GM10266 (cell line): ENCODE measurements around the gene FOXJ3.

ENCODE experiments used
- DNase-seq: peaks from one replicate; pipeline ENCODE4 v3.0.0; 2012; ENCODE audit errors: extremely low spot score
- CTCF ChIP-seq: IDR thresholded peaks from 2 replicates; pipeline ENCODE4 v1.5.1; 2012; ENCODE audit warnings: mild to moderate bottlenecking, low read depth; ENCODE audit not compliant: control insufficient read depth, insufficient read depth; ENCODE audit errors: missing control alignments

The FOXJ3 gene

DNA sequence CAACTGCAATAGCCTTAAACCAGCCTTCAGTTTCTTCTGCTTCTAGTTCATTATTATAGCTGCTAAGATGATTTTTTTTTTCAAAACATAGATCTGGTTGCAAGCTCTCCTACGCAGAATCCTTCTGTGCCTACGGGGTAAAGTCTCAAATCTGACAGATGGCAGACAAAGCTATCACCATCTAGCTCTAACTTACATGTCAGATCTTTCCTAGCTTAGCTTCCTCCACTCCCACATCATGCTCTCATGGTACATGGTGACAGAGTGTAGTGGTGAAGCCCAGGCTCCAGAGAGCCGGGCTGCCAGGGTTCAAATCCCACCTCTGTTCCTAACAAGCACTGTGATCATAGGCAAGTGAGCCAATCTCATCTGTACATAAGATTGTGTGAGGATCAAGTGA is 206.1 kb downstream of the FOXJ3 start:
- no peak for DNase-seq
- no peak for TF ChIP-seq CTCF

DNA sequence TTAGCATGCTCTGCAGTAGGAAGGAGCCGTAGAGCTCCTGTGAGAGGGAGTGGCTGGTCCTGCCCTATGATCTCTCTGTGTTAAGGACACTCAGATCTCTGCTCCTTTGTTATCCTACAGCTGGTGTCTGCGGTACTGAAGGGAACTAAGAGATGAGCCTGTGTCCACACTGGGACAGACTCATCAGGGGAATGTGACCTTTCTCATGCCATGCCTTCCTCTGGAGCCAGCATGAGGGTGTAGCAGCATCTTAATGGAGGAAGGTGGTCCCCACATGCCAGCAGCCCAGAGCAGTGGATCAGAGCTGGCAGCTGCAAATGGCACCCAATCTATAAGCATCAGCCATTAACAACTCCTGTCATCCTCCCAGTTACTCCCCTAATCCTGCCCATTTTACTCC is 206.5 kb downstream of the FOXJ3 start:
- TF ChIP-seq CTCF: no peak
- DNase-seq: no peak

- TF ChIP-seq CTCF: no peak
- no peak for DNase-seq
These were observed 207.3 kb downstream of the FOXJ3 start for GRCh38 chr1:42127767-42128166.
